HT1080 (cell line): ENCODE data around the gene ABCA3. TPM values are rescaled to one million over a fixed set of nuclear protein-coding genes. Genes with fewer than 3 reads are reported as not detected.

Experiments used
- DNase-seq: peaks from one replicate; pipeline ENCODE4 v3.0.0-alpha.2; 2015; ENCODE audit warnings: low read depth
- small RNA-seq: library from RNA; depleted of rRNA; stranded (forward); fragments of <200 nt; gene quantifications from one replicate; pipeline ENCODE3, GENCODE V24; 2014
- total RNA-seq: library from RNA; depleted of rRNA; stranded (reverse); fragments of >200 nt; shearing (Covaris generic); gene quantifications from 2 replicates; pipeline ENCODE4 v1.2.3, GENCODE V29; 2014; rRNA removed

ABCA3 gene
- total RNA-seq, 1 experiment from 2014 or later, result 0.14 TPM

GRCh38 chr16:2235695-2236336 lies 104.7 kb downstream of the ABCA3 start:
- no peak for DNase-seq

DNA sequence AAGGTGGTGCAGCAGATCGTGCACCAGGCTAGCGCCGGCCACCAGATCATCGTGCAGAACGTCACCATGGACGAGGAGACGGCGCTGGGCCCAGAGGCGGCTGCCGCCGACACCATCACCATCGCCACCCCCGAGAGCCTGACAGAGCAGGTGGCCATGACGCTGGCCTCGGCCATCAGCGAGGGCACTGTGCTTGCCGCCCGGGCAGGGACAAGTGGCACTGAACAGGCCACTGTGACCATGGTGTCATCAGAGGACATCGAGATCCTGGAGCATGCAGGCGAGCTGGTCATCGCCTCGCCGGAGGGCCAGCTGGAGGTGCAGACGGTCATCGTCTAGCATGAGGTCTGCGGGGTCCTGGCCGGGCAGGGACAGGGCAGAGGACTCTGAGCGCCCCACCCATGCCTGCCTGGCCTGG lies 105.3 kb downstream of the ABCA3 start:
- DNase-seq, result no peak

DNA sequence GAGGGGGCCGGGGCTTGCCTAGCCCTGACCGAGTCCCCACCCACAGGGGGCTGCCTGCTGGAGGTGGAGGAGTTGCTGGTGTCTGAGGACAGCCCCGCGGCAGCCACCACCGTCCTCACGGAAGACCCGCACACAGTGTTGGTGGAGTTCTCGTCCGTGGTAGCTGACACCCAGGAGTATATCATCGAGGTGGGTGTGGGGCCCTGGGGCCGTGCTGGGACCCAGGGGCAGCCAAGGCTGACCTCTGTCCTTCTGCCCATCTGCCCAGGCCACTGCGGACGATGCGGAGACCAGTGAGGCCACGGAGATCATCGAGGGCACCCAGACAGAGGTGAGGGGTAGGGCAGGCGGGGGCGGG lies 105.7 kb downstream of the ABCA3 start:
- DNase-seq, result no peak

GRCh38 chr16:2233872-2234812 lies 106.4 kb downstream of the ABCA3 start:
- DNase-seq, result no peak

DNA sequence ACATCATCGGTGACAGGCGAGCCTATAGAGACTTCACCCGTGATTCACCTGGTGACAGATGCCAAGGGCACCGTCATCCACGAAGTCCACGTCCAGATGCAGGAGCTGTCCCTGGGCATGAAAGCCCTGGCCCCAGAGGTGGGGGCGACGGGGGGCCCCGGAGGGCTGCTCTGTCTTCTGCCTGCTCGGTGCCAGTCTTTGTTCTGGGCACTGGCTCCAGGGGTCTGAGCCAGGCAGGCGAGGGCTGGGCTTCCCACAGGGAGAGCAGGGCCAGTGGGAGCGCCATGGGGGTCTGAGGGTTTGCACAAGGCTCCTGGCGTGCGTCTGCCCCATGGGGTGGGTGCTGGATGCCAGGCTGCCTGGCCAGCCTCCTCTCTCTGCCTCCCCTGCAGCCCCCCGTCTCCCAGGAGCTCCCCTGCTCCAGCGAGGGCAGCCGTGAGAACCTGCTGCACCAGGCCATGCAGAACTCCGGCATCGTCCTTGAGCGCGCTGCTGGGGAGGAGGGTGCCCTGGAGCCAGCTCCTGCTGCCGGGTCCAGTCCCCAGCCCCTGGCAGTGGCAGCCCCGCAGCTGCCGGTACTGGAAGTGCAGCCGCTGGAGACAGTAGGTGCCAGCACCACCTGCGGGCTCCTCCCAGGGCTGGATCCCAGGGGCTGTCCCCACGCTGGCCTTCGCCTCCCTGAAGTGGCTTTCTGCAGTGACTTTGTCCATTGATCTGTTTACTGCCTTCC lies 107.3 kb downstream of the ABCA3 start:
- DNase-seq, result no peak

- DNase-seq, result no peak
Measured at GRCh38 chr16:2232094-2232990, 108.2 kb downstream of the ABCA3 start.

DNA sequence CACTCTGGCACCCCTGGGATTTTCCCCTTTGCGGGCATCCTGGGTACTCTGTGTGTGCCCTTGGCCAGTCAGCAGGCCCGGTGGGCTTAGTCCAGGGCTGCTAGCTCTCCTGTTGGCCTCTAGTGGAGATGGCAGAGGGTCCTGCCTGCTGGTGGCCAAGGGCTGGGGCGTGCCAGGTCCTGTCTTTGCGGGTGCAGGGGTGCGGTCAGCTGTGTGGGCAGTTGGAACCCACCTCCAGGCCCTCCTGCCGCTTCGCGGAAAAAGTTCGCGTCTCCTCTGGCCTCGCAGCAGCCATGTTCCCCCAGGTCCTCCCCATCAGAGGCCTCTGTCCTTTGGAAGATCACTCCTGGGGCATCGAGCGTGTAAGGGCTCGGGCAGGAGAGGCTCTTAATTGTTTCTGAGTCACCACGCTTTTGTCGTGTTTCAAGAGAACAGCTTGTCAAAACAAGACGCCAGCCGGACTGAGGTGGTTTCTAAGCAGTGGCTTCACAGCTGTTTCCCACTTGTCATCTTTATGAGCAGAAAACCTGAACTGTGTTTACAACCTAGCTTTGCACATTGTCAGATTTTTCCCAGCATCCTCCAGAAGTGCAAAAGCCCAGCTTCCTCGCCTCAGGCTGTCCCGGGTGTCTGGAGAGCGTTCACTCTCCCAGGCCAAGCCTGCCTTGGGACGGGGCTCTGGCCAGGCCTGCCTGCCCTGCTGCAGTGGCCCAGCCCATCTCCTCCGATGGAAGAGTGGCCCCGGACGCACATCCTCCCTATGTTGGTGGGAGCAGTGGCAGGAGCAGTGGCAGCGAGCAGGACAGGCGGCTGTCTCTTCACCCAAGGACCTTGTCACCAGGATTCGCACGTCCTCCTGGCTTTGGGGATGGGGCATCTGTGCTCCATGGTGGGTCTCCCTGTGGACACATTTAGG lies 109.3 kb downstream of the ABCA3 start:
- DNase-seq, result no peak

- DNase-seq, result no peak
Measured at GRCh38 chr16:2230376-2230775, 110.2 kb downstream of the ABCA3 start.

DNA sequence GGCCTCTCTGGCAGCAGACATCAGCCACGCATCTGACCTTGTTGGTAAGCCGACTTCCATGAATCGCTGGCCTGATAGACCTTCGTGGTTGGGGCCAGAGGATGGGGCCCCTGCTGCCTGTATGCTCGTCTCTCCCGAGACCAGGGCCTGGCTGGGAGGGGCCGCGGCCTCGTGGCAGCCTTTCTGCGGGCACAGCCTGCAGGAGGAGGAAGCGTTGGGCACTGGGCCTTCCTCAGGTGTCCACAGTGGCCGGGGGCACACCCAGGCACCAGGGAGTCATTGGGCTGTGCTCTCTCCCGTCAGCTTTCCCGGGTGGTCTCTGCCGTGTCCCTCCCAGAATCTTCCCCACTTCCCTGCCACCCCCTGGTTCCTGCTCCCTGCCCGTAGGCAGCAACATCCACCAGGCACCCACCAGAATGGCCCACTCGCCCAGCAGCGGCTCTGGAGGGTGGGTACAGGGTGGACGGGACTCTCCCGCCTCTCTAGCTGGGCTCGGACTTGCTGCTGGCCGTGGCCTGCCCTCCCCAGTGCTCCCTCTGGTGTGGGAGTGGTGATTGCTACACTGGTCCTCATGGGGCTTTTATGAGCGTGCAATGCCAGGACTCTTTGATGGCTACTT lies 110.8 kb downstream of the ABCA3 start:
- no peak for DNase-seq

- DNase-seq, result no peak
Measured at GRCh38 chr16:2229091-2229490, 111.4 kb downstream of the ABCA3 start.

DNA sequence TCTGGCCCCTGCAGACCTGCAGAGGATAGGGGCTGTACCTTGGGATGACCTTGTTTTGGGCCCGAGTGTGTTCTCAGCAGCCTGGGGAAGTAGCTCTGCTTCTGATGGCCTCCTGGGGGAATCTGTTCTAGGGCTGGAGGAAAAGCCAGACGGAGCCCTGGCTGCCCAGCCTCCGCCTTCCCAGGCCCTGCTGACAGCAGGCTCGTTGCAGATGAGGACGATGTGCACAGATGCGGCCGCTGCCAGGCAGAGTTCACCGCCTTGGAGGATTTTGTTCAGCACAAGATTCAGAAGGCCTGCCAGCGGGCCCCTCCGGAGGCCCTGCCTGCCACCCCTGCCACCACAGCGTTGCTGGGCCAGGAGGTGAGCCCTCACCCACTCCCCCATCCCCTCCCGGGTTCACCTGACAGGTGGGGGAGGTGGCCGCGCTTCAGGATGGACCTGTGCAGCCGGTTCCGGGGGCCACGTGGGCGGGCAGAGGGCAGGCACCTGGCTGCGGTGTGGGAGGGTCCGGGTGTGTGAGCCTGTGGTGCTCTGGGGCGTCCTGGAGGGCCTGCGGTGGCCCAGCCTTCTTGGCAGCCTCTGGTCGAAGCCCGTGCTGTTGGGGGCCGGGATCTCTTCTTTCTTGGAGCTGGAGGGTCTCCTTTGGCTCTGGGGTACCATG lies 112.2 kb downstream of the ABCA3 start:
- DNase-seq, result no peak

DNA sequence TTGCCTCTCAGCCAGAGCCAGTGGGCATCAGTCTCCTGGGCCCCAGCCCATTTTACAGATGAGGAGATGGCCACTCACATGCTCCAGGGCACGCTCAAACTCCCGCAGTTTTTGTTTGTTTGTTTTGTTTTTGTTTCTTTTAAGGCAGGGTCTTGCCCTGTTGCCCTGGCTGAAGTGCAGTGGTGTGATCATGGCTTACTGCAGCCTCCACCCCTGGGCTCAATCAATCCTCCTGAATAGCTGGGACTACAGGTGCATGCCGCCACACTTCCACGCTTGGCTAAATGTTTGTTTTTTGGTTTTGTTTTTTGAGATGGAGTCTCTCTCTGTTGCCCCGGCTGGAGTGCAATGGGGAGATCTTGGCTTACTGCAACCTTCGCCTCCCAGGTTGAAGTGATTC lies 113.6 kb downstream of the ABCA3 start:
- no peak for DNase-seq

DNA sequence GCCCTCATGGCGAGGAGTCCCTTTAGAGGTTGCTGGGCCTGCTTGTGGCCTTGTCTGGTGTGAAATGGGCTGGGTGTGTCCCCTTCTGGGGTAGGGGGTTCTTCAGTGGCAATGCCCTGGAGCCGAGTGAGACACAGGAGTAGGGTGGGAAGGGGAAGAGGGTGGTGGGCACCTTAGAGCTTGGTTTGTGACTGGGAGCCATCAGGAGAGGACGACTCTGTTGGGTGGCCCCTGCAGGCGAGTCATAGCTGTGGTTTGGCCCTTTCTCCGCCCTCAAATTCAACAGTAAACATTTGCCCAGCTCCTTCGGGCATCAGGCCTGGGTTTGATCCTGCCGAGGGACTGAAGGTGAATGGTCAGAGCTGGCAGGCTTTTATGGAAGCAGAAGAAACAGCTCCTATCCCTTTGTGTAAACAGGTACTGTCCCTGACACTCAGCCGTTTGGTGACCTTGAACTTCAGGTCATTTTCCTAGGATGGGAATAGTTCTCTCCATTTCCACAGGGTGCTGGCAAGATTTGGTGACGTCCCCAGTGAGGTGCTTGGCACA lies 114.2 kb downstream of the ABCA3 start:
- DNase-seq, result no peak

Small RNA genes within 50 kb of the gene (small RNA-seq; reads per million reads assigned to genes)
- gene MIR3677 (not detected), gene MIR4717 (not detected)

Other genes starting within 250 kb of the ABCA3 start
- 55.1 and 58.6 TPM in 2 replicates for gene PKD1, start 204.8 kb downstream of the ABCA3 start, total RNA-seq
- 9.5 and 13.4 TPM in 2 replicates for gene RAB26, start 192.1 kb downstream of the ABCA3 start, total RNA-seq
- gene TRAF7, start 184.9 kb downstream of the ABCA3 start, total RNA-seq, result 122 and 138 TPM in 2 replicates
- gene CASKIN1, start 144.1 kb downstream of the ABCA3 start, total RNA-seq, result 0.10 and 1.2 TPM in 2 replicates
- 50.0 and 69.1 TPM in 2 replicates for gene MLST8, start 135.3 kb downstream of the ABCA3 start, total RNA-seq
- gene BRICD5, start 129.9 kb downstream of the ABCA3 start, total RNA-seq, result 2.0 and 7.3 TPM in 2 replicates
- 40.0 and 50.1 TPM in 2 replicates for gene PGP, start 125.9 kb downstream of the ABCA3 start, total RNA-seq
- gene E4F1, start 117.1 kb downstream of the ABCA3 start, total RNA-seq, result 37.4 and 41.2 TPM in 2 replicates
- gene DNASE1L2, start 104.3 kb downstream of the ABCA3 start, total RNA-seq, result 2.1 and 3.7 TPM in 2 replicates
- gene ECI1, start 89.1 kb downstream of the ABCA3 start, total RNA-seq, result 32.5 and 40.0 TPM in 2 replicates
- 249 and 290 TPM in 2 replicates for gene RNPS1, start 72.6 kb downstream of the ABCA3 start, total RNA-seq
- 60.6 and 64.7 TPM in 2 replicates for gene CCNF, start 88.7 kb upstream of the ABCA3 start, total RNA-seq
- 50.8 and 61.3 TPM in 2 replicates for gene TEDC2, start 119.4 kb upstream of the ABCA3 start, total RNA-seq
- not detected in 2 replicates for gene NTN3, start 130.6 kb upstream of the ABCA3 start, total RNA-seq
- gene TBC1D24, start 134.4 kb upstream of the ABCA3 start, total RNA-seq, result 13.1 and 14.0 TPM in 2 replicates
- 35.8 and 147 TPM in 2 replicates for gene ATP6V0C, start 173.2 kb upstream of the ABCA3 start, total RNA-seq
- gene AMDHD2, start 179.6 kb upstream of the ABCA3 start, total RNA-seq, result 40.4 and 44.9 TPM in 2 replicates
- gene CEMP1, start 190.7 kb upstream of the ABCA3 start, total RNA-seq, result not detected in 2 replicates
- 18.2 and 21.5 TPM in 2 replicates for gene PDPK1, start 197.3 kb upstream of the ABCA3 start, total RNA-seq